ENCODE measurements around the gene FCN3. TPM values are rescaled to one million over a fixed set of nuclear protein-coding genes. Genes with fewer than 3 reads are reported as not detected.

The FCN3 gene
- total and polyA plus RNA-seq, 2 donors from 2014 or later: 7.9 to 240 TPM

DNA sequence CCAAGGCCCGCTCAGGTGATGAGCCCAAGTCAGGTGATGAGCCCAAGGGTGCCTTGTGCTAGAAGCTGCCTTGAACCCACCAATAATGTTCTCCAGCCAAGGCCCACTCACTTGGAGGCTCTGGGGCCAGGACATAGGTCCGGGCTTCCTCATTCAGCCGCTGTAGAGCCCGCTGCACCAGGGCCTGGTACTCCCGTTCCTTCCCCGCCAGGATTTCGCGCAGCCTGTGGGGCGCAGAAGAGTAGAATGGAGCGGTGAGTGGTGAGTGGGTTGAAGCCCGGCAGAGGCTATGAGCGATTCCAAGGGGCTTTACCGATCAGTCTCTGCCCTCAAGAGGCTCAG lies 18.4 kb downstream of the FCN3 start:
- Histone ChIP-seq H3K9ac (ENCODE audit: low read length in 3 of 3) (no peak overlapping the region), H3K27me3 (ENCODE audit: control insufficient read depth, insufficient read depth, low read length) (no peaks in the 10 kb centered on the region), H3K4me1 (ENCODE audit: control insufficient read depth in 2 of 3, insufficient read depth in 2 of 3, low read depth in 1 of 3, low read length in 3 of 3) (peaks cover 0 to 6% (median 0%) of the 10 kb centered on the region in 3 donors), H3K36me3 (ENCODE audit: control insufficient read depth in 2 of 3, insufficient read depth in 3 of 3, low read length in 3 of 3) (peaks cover 0 to 6% (median 0%) of the 10 kb centered on the region in 3 donors), H3K9me3 (ENCODE audit: control insufficient read depth in 2 of 3, insufficient read depth in 1 of 3, low read length in 3 of 3) (no peaks in the 10 kb centered on the region), H3K4me3 (ENCODE audit: low read length in 3 of 3) (no peak overlapping the region), H3K27ac (ENCODE audit: low read depth in 2 of 2, low read length in 2 of 2) (no peak overlapping the region)
- FAIRE-seq (no peak), DNase-seq (peak in 1 of 5 donors; percentile 57)
- TF ChIP-seq, protein P1, sequence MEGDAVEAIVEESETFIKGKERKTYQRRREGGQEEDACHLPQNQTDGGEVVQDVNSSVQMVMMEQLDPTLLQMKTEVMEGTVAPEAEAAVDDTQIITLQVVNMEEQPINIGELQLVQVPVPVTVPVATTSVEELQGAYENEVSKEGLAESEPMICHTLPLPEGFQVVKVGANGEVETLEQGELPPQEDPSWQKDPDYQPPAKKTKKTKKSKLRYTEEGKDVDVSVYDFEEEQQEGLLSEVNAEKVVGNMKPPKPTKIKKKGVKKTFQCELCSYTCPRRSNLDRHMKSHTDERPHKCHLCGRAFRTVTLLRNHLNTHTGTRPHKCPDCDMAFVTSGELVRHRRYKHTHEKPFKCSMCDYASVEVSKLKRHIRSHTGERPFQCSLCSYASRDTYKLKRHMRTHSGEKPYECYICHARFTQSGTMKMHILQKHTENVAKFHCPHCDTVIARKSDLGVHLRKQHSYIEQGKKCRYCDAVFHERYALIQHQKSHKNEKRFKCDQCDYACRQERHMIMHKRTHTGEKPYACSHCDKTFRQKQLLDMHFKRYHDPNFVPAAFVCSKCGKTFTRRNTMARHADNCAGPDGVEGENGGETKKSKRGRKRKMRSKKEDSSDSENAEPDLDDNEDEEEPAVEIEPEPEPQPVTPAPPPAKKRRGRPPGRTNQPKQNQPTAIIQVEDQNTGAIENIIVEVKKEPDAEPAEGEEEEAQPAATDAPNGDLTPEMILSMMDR (IDR thresholded peaks at IDR 0.05; ENCODE audit: borderline replicate concordance, extremely low read depth, insufficient read depth): no peak
- intact Hi-C loops (cut with DNase I): no loop called here

DNA sequence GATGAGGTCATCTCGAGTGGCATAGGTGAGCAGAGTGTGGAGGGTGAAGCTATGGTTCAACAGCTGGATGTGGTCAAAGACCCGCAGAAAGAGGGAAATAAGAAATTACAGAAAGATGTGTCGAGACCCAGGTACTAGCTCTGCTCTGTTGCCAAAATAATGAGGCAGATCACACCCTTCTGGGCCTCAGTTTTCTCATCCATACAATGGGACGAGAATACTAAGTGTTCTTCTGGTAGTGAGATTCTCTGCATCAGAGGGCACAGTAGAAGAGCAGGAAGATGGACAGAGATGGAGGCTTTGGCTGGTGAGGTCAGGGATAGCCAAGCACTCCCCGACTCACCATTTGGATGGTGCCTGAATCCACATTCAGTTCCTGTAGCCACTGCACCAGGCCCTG lies 18.9 kb downstream of the FCN3 start:
- intact Hi-C loops (cut with DNase I): no loop called here
- no peak overlapping the region for H3K9ac ChIP-seq (ENCODE audit: low read length in 3 of 3)
- FAIRE-seq (no peak), DNase-seq (no peak)
- no peaks in the 10 kb centered on the region for H3K27me3 ChIP-seq (ENCODE audit: control insufficient read depth, insufficient read depth, low read length)
- H3K4me1 ChIP-seq (ENCODE audit: control insufficient read depth in 2 of 3, insufficient read depth in 2 of 3, low read depth in 1 of 3, low read length in 3 of 3): peaks cover 0 to 10% (median 0%) of the 10 kb centered on the region in 3 donors
- H3K36me3 ChIP-seq (ENCODE audit: control insufficient read depth in 2 of 3, insufficient read depth in 3 of 3, low read length in 3 of 3): peaks cover 0 to 6% (median 0%) of the 10 kb centered on the region in 3 donors
- no peak overlapping the region for H3K27ac ChIP-seq (ENCODE audit: low read depth in 2 of 2, low read length in 2 of 2)
- H3K9me3 ChIP-seq (ENCODE audit: control insufficient read depth in 2 of 3, insufficient read depth in 1 of 3, low read length in 3 of 3): no peaks in the 10 kb centered on the region
- no peak overlapping the region for H3K4me3 ChIP-seq (ENCODE audit: low read length in 3 of 3)
- TF ChIP-seq, protein P1 (IDR thresholded peaks at IDR 0.05; ENCODE audit: borderline replicate concordance, extremely low read depth, insufficient read depth): no peak

DNA sequence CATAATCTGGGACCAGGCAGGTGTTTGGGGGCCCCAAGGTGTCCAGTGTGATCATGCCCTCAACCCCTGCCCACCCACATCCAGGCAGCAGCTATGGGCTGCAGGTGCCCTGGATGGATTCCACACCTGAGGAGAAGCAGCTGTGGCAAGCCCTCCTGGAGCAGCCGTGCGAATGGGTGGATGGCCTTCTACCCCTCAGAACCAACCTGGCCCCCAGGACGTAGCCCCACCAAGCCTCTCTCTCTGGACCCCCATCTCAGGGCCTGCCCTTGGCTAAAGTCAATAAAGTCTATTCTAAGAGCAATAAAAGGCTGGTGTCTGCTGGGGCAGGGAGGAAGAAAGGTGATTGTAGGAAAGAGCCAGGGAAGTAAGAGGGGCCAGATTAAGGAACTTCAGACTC lies 21.0 kb downstream of the FCN3 start:
- H3K27ac ChIP-seq (ENCODE audit: low read depth in 2 of 2, low read length in 2 of 2): no peak overlapping the region
- no peak overlapping the region for H3K9ac ChIP-seq (ENCODE audit: low read length in 3 of 3)
- H3K27me3 ChIP-seq (ENCODE audit: control insufficient read depth, insufficient read depth, low read length): no peaks in the 10 kb centered on the region
- no peak overlapping the region for H3K4me3 ChIP-seq (ENCODE audit: low read length in 3 of 3)
- TF ChIP-seq, protein P1 (IDR thresholded peaks at IDR 0.05; ENCODE audit: borderline replicate concordance, extremely low read depth, insufficient read depth): no peak
- FAIRE-seq (no peak), DNase-seq (no peak)
- H3K9me3 ChIP-seq (ENCODE audit: control insufficient read depth in 2 of 3, insufficient read depth in 1 of 3, low read length in 3 of 3): no peaks in the 10 kb centered on the region
- H3K4me1 ChIP-seq (ENCODE audit: control insufficient read depth in 2 of 3, insufficient read depth in 2 of 3, low read depth in 1 of 3, low read length in 3 of 3): peaks cover 0 to 19% (median 5%) of the 10 kb centered on the region in 3 donors
- intact Hi-C loops (cut with DNase I): no loop called here
- peaks cover 0 to 6% (median 0%) of the 10 kb centered on the region in 3 donors for H3K36me3 ChIP-seq (ENCODE audit: control insufficient read depth in 2 of 3, insufficient read depth in 3 of 3, low read length in 3 of 3)

DNA sequence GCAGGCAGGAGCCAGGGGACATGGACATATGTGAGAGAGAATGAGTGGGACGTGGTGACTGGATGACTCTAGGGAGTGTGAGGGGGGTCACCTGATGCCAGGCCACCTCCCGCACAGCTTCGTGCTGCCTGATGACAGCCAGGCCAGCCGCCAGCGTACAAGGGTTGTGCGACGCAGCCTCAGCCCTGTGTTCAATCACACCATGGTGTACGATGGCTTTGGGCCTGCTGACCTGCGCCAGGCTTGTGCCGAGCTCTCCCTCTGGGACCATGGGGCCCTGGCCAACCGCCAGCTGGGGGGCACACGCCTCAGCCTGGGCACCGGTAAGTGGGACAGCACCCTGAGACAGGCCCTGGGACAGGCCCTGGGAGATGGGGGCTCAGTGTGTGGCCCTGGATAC lies 21.5 kb downstream of the FCN3 start:
- FAIRE-seq: no peak
- no peak overlapping the region for H3K9ac ChIP-seq (ENCODE audit: low read length in 3 of 3)
- intact Hi-C loops (cut with DNase I): no loop called here
- TF ChIP-seq, protein P1 (IDR thresholded peaks at IDR 0.05; ENCODE audit: borderline replicate concordance, extremely low read depth, insufficient read depth): no peak
- H3K4me3 ChIP-seq (ENCODE audit: low read length in 3 of 3): no peak overlapping the region
- no peak for DNase-seq
- H3K27me3 ChIP-seq (ENCODE audit: control insufficient read depth, insufficient read depth, low read length): no peaks in the 10 kb centered on the region
- H3K36me3 ChIP-seq (ENCODE audit: control insufficient read depth in 2 of 3, insufficient read depth in 3 of 3, low read length in 3 of 3): peaks cover 0 to 6% (median 0%) of the 10 kb centered on the region in 3 donors
- peaks cover 0 to 19% (median 5%) of the 10 kb centered on the region in 3 donors for H3K4me1 ChIP-seq (ENCODE audit: control insufficient read depth in 2 of 3, insufficient read depth in 2 of 3, low read depth in 1 of 3, low read length in 3 of 3)
- no peak overlapping the region for H3K27ac ChIP-seq (ENCODE audit: low read depth in 2 of 2, low read length in 2 of 2)
- no peaks in the 10 kb centered on the region for H3K9me3 ChIP-seq (ENCODE audit: control insufficient read depth in 2 of 3, insufficient read depth in 1 of 3, low read length in 3 of 3)
